ENCODE data around the gene ABCC2. TPM values are rescaled to one million over a fixed set of nuclear protein-coding genes. Genes with fewer than 3 reads are reported as not detected.

The ABCC2 gene
- total RNA-seq, 2 donors from 2014 or later = 0.22 to 0.40 TPM

DNA sequence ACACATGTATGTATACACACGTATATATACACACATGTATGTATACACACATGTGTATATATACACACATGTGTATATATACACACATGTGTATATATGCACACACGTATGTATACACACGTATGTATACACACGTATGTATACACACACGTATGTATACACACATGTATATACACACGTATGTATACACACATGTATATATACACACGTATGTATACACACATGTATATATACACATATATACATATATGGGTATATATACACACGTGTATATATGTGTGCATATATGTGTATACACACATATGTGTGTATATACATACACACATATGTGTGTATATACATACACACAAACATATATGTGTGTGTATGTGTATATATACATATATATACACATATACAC, 31.7 kb downstream of the ABCC2 start:
- no peaks in the 10 kb centered on the region for H3K4me1 Mint-ChIP-seq
- no peak overlapping the region for H3K4me3 ChIP-seq (ENCODE audit: low read length)
- peaks cover 4% of the 10 kb centered on the region for H3K9me3 ChIP-seq (ENCODE audit: control insufficient read depth, low read length)
- TF ChIP-seq, protein P1, sequence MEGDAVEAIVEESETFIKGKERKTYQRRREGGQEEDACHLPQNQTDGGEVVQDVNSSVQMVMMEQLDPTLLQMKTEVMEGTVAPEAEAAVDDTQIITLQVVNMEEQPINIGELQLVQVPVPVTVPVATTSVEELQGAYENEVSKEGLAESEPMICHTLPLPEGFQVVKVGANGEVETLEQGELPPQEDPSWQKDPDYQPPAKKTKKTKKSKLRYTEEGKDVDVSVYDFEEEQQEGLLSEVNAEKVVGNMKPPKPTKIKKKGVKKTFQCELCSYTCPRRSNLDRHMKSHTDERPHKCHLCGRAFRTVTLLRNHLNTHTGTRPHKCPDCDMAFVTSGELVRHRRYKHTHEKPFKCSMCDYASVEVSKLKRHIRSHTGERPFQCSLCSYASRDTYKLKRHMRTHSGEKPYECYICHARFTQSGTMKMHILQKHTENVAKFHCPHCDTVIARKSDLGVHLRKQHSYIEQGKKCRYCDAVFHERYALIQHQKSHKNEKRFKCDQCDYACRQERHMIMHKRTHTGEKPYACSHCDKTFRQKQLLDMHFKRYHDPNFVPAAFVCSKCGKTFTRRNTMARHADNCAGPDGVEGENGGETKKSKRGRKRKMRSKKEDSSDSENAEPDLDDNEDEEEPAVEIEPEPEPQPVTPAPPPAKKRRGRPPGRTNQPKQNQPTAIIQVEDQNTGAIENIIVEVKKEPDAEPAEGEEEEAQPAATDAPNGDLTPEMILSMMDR (conservative IDR thresholded peaks at IDR 0.05) = no peak
- no peak overlapping the region for H3K27ac Mint-ChIP-seq
- no peaks in the 10 kb centered on the region for H3K27me3 ChIP-seq (ENCODE audit: control insufficient read depth, insufficient read depth, low read length, poor library complexity, severe bottlenecking)
- H3K27me3 Mint-ChIP-seq (ENCODE audit: insufficient read depth) = no peaks in the 10 kb centered on the region
- H3K27ac ChIP-seq (ENCODE audit: low read depth, low read length) = no peak overlapping the region
- DNase-seq = no peak
- H3K9me3 Mint-ChIP-seq = peaks cover 6% of the 10 kb centered on the region
- H3K9ac ChIP-seq (ENCODE audit: extremely low read depth, low read length, poor library complexity, severe bottlenecking) = no peak overlapping the region
- no peaks in the 10 kb centered on the region for H3K4me1 ChIP-seq (ENCODE audit: control insufficient read depth, insufficient read depth, low read length)
- WGBS, 2 experiments (ENCODE audit: insufficient coverage in 1 of 2, insufficient read length in 1 of 2) = 80% methylated on average over 1 of the region's 8 CpGs; no CpG with 5 or more reads in 1 of the 2 experiments
- no peak overlapping the region for H3K4me3 Mint-ChIP-seq
- H3K36me3 ChIP-seq (ENCODE audit: control insufficient read depth, insufficient read depth, low read length) = no peaks in the 10 kb centered on the region
- no peaks in the 10 kb centered on the region for H3K36me3 Mint-ChIP-seq (ENCODE audit: low read depth)

DNA sequence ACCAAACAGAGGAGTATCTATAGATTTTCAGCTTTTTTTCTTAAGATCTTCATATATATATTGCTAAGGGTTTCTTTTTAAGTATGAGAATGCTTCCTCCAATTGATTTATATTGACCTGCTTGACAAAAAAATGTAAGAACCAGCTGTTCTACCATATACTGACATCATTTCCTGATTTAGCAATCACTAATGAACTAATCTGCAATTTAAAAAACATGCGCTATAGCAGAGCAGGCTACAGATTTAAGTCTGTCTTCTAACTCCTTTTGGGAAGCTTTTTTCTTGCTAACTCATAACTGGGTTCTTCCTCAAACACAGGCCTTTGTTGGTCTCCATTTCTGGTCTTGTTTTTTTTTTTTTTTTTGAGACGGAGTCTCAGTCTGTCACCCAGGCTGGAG, 33.2 kb downstream of the ABCC2 start:
- Histone ChIP-seq H3K27me3 (ENCODE audit: control insufficient read depth, insufficient read depth, low read length, poor library complexity, severe bottlenecking) (no peaks in the 10 kb centered on the region), H3K9me3 (ENCODE audit: control insufficient read depth, low read length) (peaks cover 4% of the 10 kb centered on the region), H3K4me3 (ENCODE audit: low read length) (no peak overlapping the region), H3K4me1 (ENCODE audit: control insufficient read depth, insufficient read depth, low read length) (no peaks in the 10 kb centered on the region), H3K27ac (ENCODE audit: low read depth, low read length) (no peak overlapping the region), H3K9ac (ENCODE audit: extremely low read depth, low read length, poor library complexity, severe bottlenecking) (no peak overlapping the region), H3K36me3 (ENCODE audit: control insufficient read depth, insufficient read depth, low read length) (no peaks in the 10 kb centered on the region)
- H3K27me3 Mint-ChIP-seq (ENCODE audit: insufficient read depth) = no peaks in the 10 kb centered on the region
- no peak overlapping the region for H3K27ac Mint-ChIP-seq
- no peaks in the 10 kb centered on the region for H3K4me1 Mint-ChIP-seq
- H3K4me3 Mint-ChIP-seq = no peak overlapping the region
- DNase-seq = no peak
- TF ChIP-seq, protein P1 (conservative IDR thresholded peaks at IDR 0.05) = no peak
- no peaks in the 10 kb centered on the region for H3K36me3 Mint-ChIP-seq (ENCODE audit: low read depth)
- peaks cover 6% of the 10 kb centered on the region for H3K9me3 Mint-ChIP-seq
- 98 to 100% methylated on average over 1 to 2 of the region's 2 CpGs for WGBS, 2 experiments (ENCODE audit: insufficient coverage in 1 of 2, insufficient read length in 1 of 2)

DNA sequence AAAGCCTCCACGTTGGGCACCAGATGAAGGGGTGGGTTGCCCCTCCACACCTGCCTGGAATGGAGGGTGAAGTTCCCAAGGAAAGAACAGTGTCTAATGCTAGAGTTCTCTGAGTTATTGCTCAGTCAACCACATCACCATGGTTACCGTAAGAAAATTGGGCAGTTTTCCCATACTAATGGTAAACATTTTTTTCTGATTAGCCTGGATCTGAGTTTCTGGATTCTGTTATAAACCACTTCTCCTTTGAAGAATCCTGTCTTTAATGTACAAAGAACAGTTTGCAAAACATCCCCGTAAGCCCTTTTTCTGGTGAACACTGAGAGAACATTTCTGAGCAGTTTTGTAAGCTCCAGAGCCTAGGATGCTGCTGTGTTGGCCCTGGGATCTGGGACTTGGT, 45.5 kb downstream of the ABCC2 start:
- WGBS, 2 experiments (ENCODE audit: insufficient coverage in 1 of 2, insufficient read length in 1 of 2) = 91 to 92% methylated on average over 2 of the region's 3 CpGs
- Histone ChIP-seq H3K36me3 (ENCODE audit: control insufficient read depth, insufficient read depth, low read length) (no peaks in the 10 kb centered on the region), H3K4me3 (ENCODE audit: low read length) (no peak overlapping the region), H3K27ac (ENCODE audit: low read depth, low read length) (no peak overlapping the region), H3K9me3 (ENCODE audit: control insufficient read depth, low read length) (peaks cover 13% of the 10 kb centered on the region), H3K9ac (ENCODE audit: extremely low read depth, low read length, poor library complexity, severe bottlenecking) (no peak overlapping the region), H3K4me1 (ENCODE audit: control insufficient read depth, insufficient read depth, low read length) (no peaks in the 10 kb centered on the region), H3K27me3 (ENCODE audit: control insufficient read depth, insufficient read depth, low read length, poor library complexity, severe bottlenecking) (peaks cover 4% of the 10 kb centered on the region)
- TF ChIP-seq, protein P1 (conservative IDR thresholded peaks at IDR 0.05) = no peak
- Mint-ChIP-seq H3K9me3 (peaks cover 6% of the 10 kb centered on the region), H3K4me3 (no peak overlapping the region), H3K27me3 (ENCODE audit: insufficient read depth) (peaks cover 7% of the 10 kb centered on the region), H3K36me3 (ENCODE audit: low read depth) (no peaks in the 10 kb centered on the region), H3K27ac (no peak overlapping the region), H3K4me1 (no peaks in the 10 kb centered on the region)
- no peak for DNase-seq

All from endodermal cell (in vitro differentiated cells).